Measurements from ENCODE around the gene EHBP1L1. TPM values are rescaled to one million over a fixed set of nuclear protein-coding genes. Genes with fewer than 3 reads are reported as not detected.

Gene EHBP1L1
- total RNA-seq, 1 donor from 2014 or later = 4.7 TPM

- peaks cover 13% of the 10 kb centered on the region for H3K4me1 ChIP-seq
- H2AFZ ChIP-seq (replicated peaks) = no peak overlapping the region
- Mint-ChIP-seq H3K36me3 (peaks cover 18% of the 10 kb centered on the region), H3K27ac (no peak overlapping the region), H3K9me3 (no peaks in the 10 kb centered on the region), H3K4me1 (peaks cover 32% of the 10 kb centered on the region), H3K4me3 (peak overlapping the region; percentile 80), H3K27me3 (ENCODE audit: insufficient read depth, low read depth) (peaks cover 9% of the 10 kb centered on the region)
- peaks cover 21% of the 10 kb centered on the region for H3F3A ChIP-seq (ENCODE audit: low read depth)
- H3K79me2 ChIP-seq (ENCODE audit: low read depth) = peaks cover 3% of the 10 kb centered on the region
- no peak overlapping the region for H3K9ac ChIP-seq
- H3K4me3 ChIP-seq = peak overlapping the region; percentile 31
- H3K27ac ChIP-seq = no peak overlapping the region
- H3K9me3 ChIP-seq (ENCODE audit: low read depth) = no peaks in the 10 kb centered on the region
- peaks cover 49% of the 10 kb centered on the region for H4K20me1 ChIP-seq (ENCODE audit: low read depth)
- peak; percentile 98 for DNase-seq (ENCODE audit: low spot score)
- H3K4me2 ChIP-seq = peak overlapping the region; percentile 57
- no peak for TF ChIP-seq CTCF (IDR thresholded peaks at IDR 0.05)
- TF ChIP-seq EZH2 (IDR thresholded peaks at IDR 0.05) = no peak
- no peak for TF ChIP-seq EZH2phosphoT487 (IDR thresholded peaks at IDR 0.05)
- peaks cover 7% of the 10 kb centered on the region for H3K27me3 ChIP-seq
- H3K36me3 ChIP-seq = peaks cover 2% of the 10 kb centered on the region
Measured at GRCh38 chr11:65606876-65607613, 31.2 kb downstream of the EHBP1L1 start.

GRCh38 chr11:65607614-65608426 lies 32.0 kb downstream of the EHBP1L1 start:
- peak overlapping the region; percentile 31 for H3K4me3 ChIP-seq
- H3K36me3 Mint-ChIP-seq = peaks cover 20% of the 10 kb centered on the region
- DNase-seq (ENCODE audit: low spot score) = no peak
- no peak overlapping the region for H2AFZ ChIP-seq (replicated peaks)
- TF ChIP-seq EZH2 (IDR thresholded peaks at IDR 0.05) = no peak
- no peak for TF ChIP-seq CTCF (IDR thresholded peaks at IDR 0.05)
- TF ChIP-seq EZH2phosphoT487 (IDR thresholded peaks at IDR 0.05) = no peak
- no peaks in the 10 kb centered on the region for H3K9me3 Mint-ChIP-seq
- H3K36me3 ChIP-seq = peaks cover 2% of the 10 kb centered on the region
- H3K9me3 ChIP-seq (ENCODE audit: low read depth) = no peaks in the 10 kb centered on the region
- peaks cover 56% of the 10 kb centered on the region for H4K20me1 ChIP-seq (ENCODE audit: low read depth)
- peaks cover 38% of the 10 kb centered on the region for H3K4me1 Mint-ChIP-seq
- no peak overlapping the region for H3K9ac ChIP-seq
- peaks cover 17% of the 10 kb centered on the region for H3K4me1 ChIP-seq
- peaks cover 11% of the 10 kb centered on the region for H3K79me2 ChIP-seq (ENCODE audit: low read depth)
- peak overlapping the region; percentile 57 for H3K4me2 ChIP-seq
- H3K4me3 Mint-ChIP-seq = peak overlapping the region; percentile 80
- H3K27me3 ChIP-seq = peaks cover 7% of the 10 kb centered on the region
- H3K27ac ChIP-seq = no peak overlapping the region
- peaks cover 26% of the 10 kb centered on the region for H3F3A ChIP-seq (ENCODE audit: low read depth)
- peaks cover 9% of the 10 kb centered on the region for H3K27me3 Mint-ChIP-seq (ENCODE audit: insufficient read depth, low read depth)
- no peak overlapping the region for H3K27ac Mint-ChIP-seq

- H2AFZ ChIP-seq (replicated peaks) = no peak overlapping the region
- peaks cover 25% of the 10 kb centered on the region for H3K4me1 ChIP-seq
- peaks cover 9% of the 10 kb centered on the region for H3K27me3 Mint-ChIP-seq (ENCODE audit: insufficient read depth, low read depth)
- H3K4me3 ChIP-seq = no peak overlapping the region
- no peak for DNase-seq (ENCODE audit: low spot score)
- H3K4me1 Mint-ChIP-seq = peaks cover 40% of the 10 kb centered on the region
- no peaks in the 10 kb centered on the region for H3K9me3 Mint-ChIP-seq
- H3K36me3 ChIP-seq = peaks cover 2% of the 10 kb centered on the region
- no peak overlapping the region for H3K27ac ChIP-seq
- no peak overlapping the region for H3K9ac ChIP-seq
- H3K4me2 ChIP-seq = no peak overlapping the region
- no peaks in the 10 kb centered on the region for H3K9me3 ChIP-seq (ENCODE audit: low read depth)
- no peak overlapping the region for H3K4me3 Mint-ChIP-seq
- H3F3A ChIP-seq (ENCODE audit: low read depth) = peaks cover 26% of the 10 kb centered on the region
- peaks cover 16% of the 10 kb centered on the region for H3K36me3 Mint-ChIP-seq
- H3K27me3 ChIP-seq = peaks cover 7% of the 10 kb centered on the region
- TF ChIP-seq EZH2 (IDR thresholded peaks at IDR 0.05) (no peak), EZH2phosphoT487 (IDR thresholded peaks at IDR 0.05) (no peak), CTCF (IDR thresholded peaks at IDR 0.05) (no peak)
- H3K27ac Mint-ChIP-seq = peak overlapping the region; percentile 46
- H4K20me1 ChIP-seq (ENCODE audit: low read depth) = peaks cover 61% of the 10 kb centered on the region
- H3K79me2 ChIP-seq (ENCODE audit: low read depth) = peaks cover 25% of the 10 kb centered on the region
Measured at GRCh38 chr11:65609229-65609628, 33.4 kb downstream of the EHBP1L1 start.

Data from neural progenitor cell (in vitro differentiated cells).